ENCODE measurements around the gene CDK5RAP2. TPM values are rescaled to one million over a fixed set of nuclear protein-coding genes. Genes with fewer than 3 reads are reported as not detected.

Gene CDK5RAP2
- total and polyA plus RNA-seq, 10 of the 15 experiments (the other 5 are each of a cell fraction or from before 2014, with no cell fraction given): 16.2 to 53.5 (median 34.5) TPM

- H3K27me3 ChIP-seq (replicated peaks in 1 of 2; ENCODE audit: control insufficient read depth in 2 of 2, insufficient read depth in 2 of 2, low read length in 1 of 2): no peaks in the 10 kb centered on the region
- ChIA-PET RAD21 (ENCODE audit: unreplicated experiment) (no interaction called here), SMC1A (ENCODE audit: uncharacterized antibody, unreplicated experiment) (no interaction called here), POLR2A (no interaction called here), CTCF (no interaction called here)
- no peak for ATAC-seq
- H3K4me3 ChIP-seq: no peak overlapping the region
- no peaks in the 10 kb centered on the region for H3K4me1 ChIP-seq (ENCODE audit: control insufficient read depth, insufficient read depth, low read length)
- H3K4me2 ChIP-seq (ENCODE audit: control insufficient read depth, insufficient read depth): no peak overlapping the region
- H2AFZ ChIP-seq (ENCODE audit: control insufficient read depth, low read depth, low read length): no peak overlapping the region
- 100% methylated on average over 1 of the region's 1 CpG for WGBS (ENCODE audit: insufficient coverage, insufficient replicate concordance, low lambda C conversion rate, missing lambda C conversion rate)
- H3K27ac ChIP-seq (ENCODE audit: control insufficient read depth, insufficient read depth): no peak overlapping the region
- H3K9me3 ChIP-seq (replicated peaks; ENCODE audit: control insufficient read depth, insufficient read depth, low read length): no peaks in the 10 kb centered on the region
- no TSS peak for BruUV-seq (replicated peaks)
- H3K9ac ChIP-seq (ENCODE audit: control insufficient read depth, insufficient read depth, low read length): no peak overlapping the region
- in situ Hi-C loops (cut with MboI) (no loop called here), intact Hi-C loops (cut with micrococcal nuclease; ENCODE audit: unreplicated experiment) (no loop called here)
- H3K79me2 ChIP-seq (ENCODE audit: control insufficient read depth, insufficient read depth, low read length): no peaks in the 10 kb centered on the region
- no peak for FAIRE-seq
- no peak for DNase-seq (ENCODE audit: low read depth, low spot score)
- no peaks in the 10 kb centered on the region for H4K20me1 ChIP-seq (ENCODE audit: control insufficient read depth, insufficient read depth)
- peaks cover 11 to 14% of the 10 kb centered on the region in 2 experiments for H3K36me3 ChIP-seq (ENCODE audit: control insufficient read depth in 2 of 2, insufficient read depth in 2 of 2, low read length in 1 of 2)
- no peak for TF ChIP-seq BCL3 (IDR thresholded peaks at IDR 0.05; ENCODE audit: borderline replicate concordance, insufficient read depth, low read depth, low read length, poor library complexity, severe bottlenecking)
- no peak for TF ChIP-seq NFIC (IDR thresholded peaks at IDR 0.05; ENCODE audit: low read depth, low read length)
- no peak for TF ChIP-seq NR2C1 (IDR thresholded peaks at IDR 0.05)
- TF ChIP-seq CBX3 (IDR thresholded peaks at IDR 0.05; ENCODE audit: borderline replicate concordance, low read depth): no peak
- no peak for TF ChIP-seq KAT2A (conservative IDR thresholded peaks at IDR 0.05; ENCODE audit: control insufficient read depth, low read depth, low read length)
- no peak for TF ChIP-seq POLR2AphosphoS5 (IDR thresholded peaks at IDR 0.05; ENCODE audit: low read length)
- TF ChIP-seq HDAC6 (IDR thresholded peaks at IDR 0.05; ENCODE audit: unreplicated experiment): no peak
- no peak for TF ChIP-seq MEF2A (IDR thresholded peaks at IDR 0.05; ENCODE audit: insufficient read depth, low read depth, low read length)
- TF ChIP-seq RELB (IDR thresholded peaks at IDR 0.05; ENCODE audit: low read depth): no peak
- no peak for TF ChIP-seq CUX1 (IDR thresholded peaks at IDR 0.05; ENCODE audit: insufficient replicate concordance, low read depth, low read length)
- no peak for TF ChIP-seq HDGF (IDR thresholded peaks at IDR 0.05)
- TF ChIP-seq FOXM1 (IDR thresholded peaks at IDR 0.05; ENCODE audit: low read depth, low read length): no peak
- no peak for TF ChIP-seq ZSCAN29 (IDR thresholded peaks at IDR 0.05)
- TF ChIP-seq RBBP5 (conservative IDR thresholded peaks at IDR 0.05): no peak
- no peak for TF ChIP-seq MEF2B (IDR thresholded peaks at IDR 0.05; ENCODE audit: partially characterized antibody, poor library complexity, severe bottlenecking)
- no peak for TF ChIP-seq WRNIP1 (IDR thresholded peaks at IDR 0.05; ENCODE audit: borderline replicate concordance, low read depth, low read length)
- TF ChIP-seq TCF7 (IDR thresholded peaks at IDR 0.05; ENCODE audit: borderline replicate concordance): no peak
- no peak for TF ChIP-seq NFYA (IDR thresholded peaks at IDR 0.05; ENCODE audit: borderline replicate concordance, low read depth, low read length)
- TF ChIP-seq CREM (IDR thresholded peaks at IDR 0.05; ENCODE audit: low read depth): no peak
Measured at GRCh38 chr9:120435091-120435490, 144.9 kb downstream of the CDK5RAP2 start.
